Peyer's patch (tissue), 4 donors: Measurements from ENCODE around the gene PTN.

Experiments
- CTCF ChIP-seq, 6 experiments: fragments of 450-650 bp in 4 of 6; fragments of 200-600 bp in 2 of 6; sonication (generic) in 1 of 6; IDR thresholded peaks; one replicate each; pipeline ENCODE4 v1.5.1; 2017 to 2019; ENCODE audit warnings: antibody characterized with exemption in 6 of 6, mild to moderate bottlenecking in 3 of 6, moderate library complexity in 1 of 6
- POLR2A ChIP-seq, 2 donors: fragments of 450-650 bp; IDR thresholded peaks; one replicate each; pipeline ENCODE4 v1.5.1; 2017; ENCODE audit warnings: antibody characterized with exemption in 2 of 2, mild to moderate bottlenecking in 2 of 2, moderate library complexity in 2 of 2

GRCh38 chr7:137196648-137197047, 146.9 kb downstream of the PTN start:
- TF ChIP-seq CTCF (IDR thresholded peaks at IDR 0.05) = no peak
- no peak for TF ChIP-seq POLR2A (IDR thresholded peaks at IDR 0.05)
